Psoas muscle (tissue), 8 donors: ENCODE measurements around the gene CTNND2. TPM values are rescaled to one million over a fixed set of nuclear protein-coding genes. Genes with fewer than 3 reads are reported as not detected.

ENCODE experiments used
- ATAC-seq, 4 donors: fragments of 200-7000 bp; cut with Tn5 transposase; one replicate each; pipeline ENCODE4 v1.9.1; 2020; ENCODE audit warnings: moderate library complexity in 3 of 4, mild to moderate bottlenecking in 2 of 4
- DNase-seq, 2 donors: peaks; one replicate each; pipeline ENCODE4 v3.0.0-alpha.2; 2020
- H3K27ac ChIP-seq: fragments of 200-600 bp; one replicate; pipeline ENCODE4 v1.8.0; 2022
- H3K27me3 ChIP-seq, 3 donors: fragments of 200-600 bp in 1 of 3; one replicate each; pipeline versions ENCODE4 v1.6.1 to v1.8.0; 2013 to 2022; ENCODE audit warnings: low read length in 2 of 3, mild to moderate bottlenecking in 2 of 3, moderate library complexity in 1 of 3; ENCODE audit not compliant: insufficient read depth in 3 of 3
- H3K36me3 ChIP-seq, 2 donors: fragments of 200-600 bp in 1 of 2; one replicate each; pipeline versions ENCODE4 v1.6.1 to v1.8.0; 2013 to 2022; ENCODE audit warnings: low read depth in 1 of 2, mild to moderate bottlenecking in 1 of 2, moderate library complexity in 1 of 2; ENCODE audit not compliant: insufficient read depth in 1 of 2
- H3K4me1 ChIP-seq: fragments of 200-600 bp; one replicate; pipeline ENCODE4 v1.8.0; 2022
- H3K4me3 ChIP-seq: fragments of 200-600 bp; one replicate; pipeline ENCODE4 v1.8.0; 2022; ENCODE audit warnings: mild to moderate bottlenecking
- H3K9me3 ChIP-seq: fragments of 200-600 bp; one replicate; pipeline ENCODE4 v1.8.0; 2022
- CTCF ChIP-seq: fragments of 200-600 bp; IDR thresholded peaks from one replicate; pipeline ENCODE4 v1.8.0; 2022; ENCODE audit warnings: antibody characterized with exemption
- WGBS, 3 donors: extraction: QIAGEN DNeasy Blood & Tissue Kit; methylation state at CpG; one replicate each; pipeline versions ENCODE4 v1.1.6 to v1.1.7; 2013; 5-methylcytosine and 5-hydroxymethylcytosine counted together
- intact Hi-C, 2 donors: fragments of 100-400 bp; cut with DNase I; formaldehyde crosslinking; loops; one replicate each; pipeline versions ENCODE4 v1.11.0 to v1.14.2; 2022
- polyA plus RNA-seq, 3 donors: library from polyadenylated mRNA; stranded (reverse); fragments of 200-250 nt; gene quantifications; one replicate each; pipeline ENCODE4 v1.2.3, GENCODE V29; 2013
- total RNA-seq, 4 donors: library from RNA; stranded (reverse); fragmentation: NEBNext Ultra II Directional in 2 of 4; extraction: Animal tissue kit (Norgen Biotek cat#: 25700) in 2 of 4; gene quantifications; one replicate each; pipeline versions ENCODE4 v1.2.1 to v1.2.4, GENCODE V29; 2021 to 2023
- donor health status: healthy with polysubstance abuse.
- donor health status: DM: no; HTN: no; CAD: no; lungs with moderate emphysema.
- donor health status: Bipolar disorder and iron deficiency.
- donor health status: healthy.
- donor health status: DM: yes; HTN: yes; CAD: no.
- donor health status: DM: no; HTN: no; CAD: no.
- donor health status: DM: no; HTN: no; CAD: no.
- donor health status: DM: yes; HTN: yes; CAD: no.

Gene CTNND2
- total and polyA plus RNA-seq, 7 donors: 0.09 to 0.14 (median 0.13) TPM; not detected in 4

GRCh38 chr5:11547730-11548129 is 356.5 kb downstream of the CTNND2 start:
- TF ChIP-seq CTCF: no peak
- Histone ChIP-seq H3K4me1 (no peaks in the 10 kb centered on the region), H3K27ac (no peak overlapping the region), H3K27me3 (no peaks in the 10 kb centered on the region), H3K4me3 (no peak overlapping the region), H3K9me3 (no peaks in the 10 kb centered on the region), H3K36me3 (no peaks in the 10 kb centered on the region)
- no peak for DNase-seq
- ATAC-seq: no peak
- 72 to 82% (median 81%) methylated on average over 5 of the region's 5 CpGs for WGBS, 3 donors
- intact Hi-C loops: no loop called here

GRCh38 chr5:11547140-11547539 is 357.1 kb downstream of the CTNND2 start:
- no peak for ATAC-seq
- DNase-seq: no peak
- WGBS, 3 donors: 96 to 97% (median 97%) methylated on average over 5 of the region's 5 CpGs
- Histone ChIP-seq H3K4me1 (no peaks in the 10 kb centered on the region), H3K27ac (no peak overlapping the region), H3K9me3 (no peaks in the 10 kb centered on the region), H3K4me3 (no peak overlapping the region), H3K27me3 (no peaks in the 10 kb centered on the region), H3K36me3 (no peaks in the 10 kb centered on the region)
- no peak for TF ChIP-seq CTCF
- intact Hi-C loops: no loop called here

- no peaks in the 10 kb centered on the region for H3K27me3 ChIP-seq
- no peak for DNase-seq
- no peak overlapping the region for H3K4me3 ChIP-seq
- ATAC-seq: no peak
- no peaks in the 10 kb centered on the region for H3K36me3 ChIP-seq
- WGBS, 3 donors: 85 to 89% (median 89%) methylated on average over 5 of the region's 5 CpGs
- no peak overlapping the region for H3K27ac ChIP-seq
- H3K9me3 ChIP-seq: no peaks in the 10 kb centered on the region
- H3K4me1 ChIP-seq: no peaks in the 10 kb centered on the region
- intact Hi-C loops: no loop called here
- TF ChIP-seq CTCF: no peak
These were observed 364.1 kb downstream of the CTNND2 start for GRCh38 chr5:11540112-11540511.

- ATAC-seq (no peak), DNase-seq (no peak)
These were observed 372.3 kb downstream of the CTNND2 start for GRCh38 chr5:11531811-11532555.

More at GRCh38 chr5:11531811-11532555, 372.3 kb downstream of the CTNND2 start:
- Histone ChIP-seq H3K4me3 (no peak overlapping the region), H3K36me3 (no peaks in the 10 kb centered on the region), H3K9me3 (no peaks in the 10 kb centered on the region), H3K27me3 (no peaks in the 10 kb centered on the region), H3K27ac (no peak overlapping the region), H3K4me1 (no peaks in the 10 kb centered on the region)
- 32 to 42% (median 38%) methylated on average over 4 of the region's 4 CpGs for WGBS, 3 donors
- TF ChIP-seq CTCF: no peak
- intact Hi-C loops: no loop called here
